Activated gamma-delta T cell treated with anti-CD3 and anti-CD28 coated beads, Interleukin-2, amount 50 U/mL, for 16 hours (primary cell): ENCODE data around the gene SLC35A1.
A peak's percentile ranks its signal among the peaks of the same experiment; 100 is the strongest.
"Not testable (repeated sequence)": the region's sequence is repeated elsewhere in the genome, so short reads cannot be mapped to it uniquely, and the experiment has no call there.

Experiments
- DNase-seq: peaks from one replicate; pipeline ENCODE4 v3.0.0-alpha.2; 2020; ENCODE audit warnings: low read depth

The SLC35A1 gene, protein sequence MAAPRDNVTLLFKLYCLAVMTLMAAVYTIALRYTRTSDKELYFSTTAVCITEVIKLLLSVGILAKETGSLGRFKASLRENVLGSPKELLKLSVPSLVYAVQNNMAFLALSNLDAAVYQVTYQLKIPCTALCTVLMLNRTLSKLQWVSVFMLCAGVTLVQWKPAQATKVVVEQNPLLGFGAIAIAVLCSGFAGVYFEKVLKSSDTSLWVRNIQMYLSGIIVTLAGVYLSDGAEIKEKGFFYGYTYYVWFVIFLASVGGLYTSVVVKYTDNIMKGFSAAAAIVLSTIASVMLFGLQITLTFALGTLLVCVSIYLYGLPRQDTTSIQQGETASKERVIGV

DNA sequence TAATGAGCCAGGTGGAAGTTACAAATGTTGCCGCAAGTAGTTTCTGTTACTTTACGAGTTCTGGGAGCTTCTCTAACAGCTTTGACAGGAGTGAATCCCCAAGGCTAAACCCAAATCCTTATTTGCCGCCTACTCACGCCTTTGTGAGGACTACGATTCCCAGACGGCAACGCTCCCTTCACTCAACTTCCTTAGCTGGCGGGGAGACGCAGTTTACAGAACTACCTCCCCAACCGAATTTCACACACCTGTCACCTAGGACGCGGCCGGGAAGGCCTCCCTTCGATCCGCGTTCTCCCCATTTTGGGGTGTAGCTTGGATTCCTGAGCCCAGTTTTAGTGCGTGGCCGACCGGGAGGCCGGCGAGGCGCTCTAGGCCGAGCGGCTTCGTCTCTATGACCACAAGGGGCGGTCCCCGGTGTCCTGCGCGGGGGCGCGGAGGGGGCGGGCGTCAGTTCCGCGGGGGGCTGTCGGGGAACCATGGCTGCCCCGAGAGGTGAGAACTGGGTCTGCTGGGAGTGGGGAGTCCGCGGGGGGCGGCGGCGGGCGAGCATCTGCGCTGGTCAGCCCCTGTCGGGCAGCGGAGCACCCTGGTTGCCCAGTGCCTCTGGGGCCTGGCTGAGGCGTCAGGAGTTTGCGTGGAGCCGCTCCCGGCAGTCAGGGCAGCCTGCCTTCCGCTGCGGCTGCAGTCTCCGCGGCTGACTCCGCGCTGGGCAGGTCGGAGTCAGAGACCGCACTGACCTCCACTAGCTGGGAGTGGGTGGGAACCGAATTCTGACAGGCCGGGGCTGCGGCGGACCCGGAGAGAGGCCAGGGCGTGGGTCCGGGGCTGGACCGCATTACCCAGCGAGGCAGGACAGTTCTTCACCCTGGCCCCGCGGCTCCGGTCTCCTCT lies at the start of gene SLC35A1:
TSS of gene SLC35A1 (plus strand) at position 450 of the 894 bp plus-strand sequence. CDS start at position 480, 30 bp downstream.
- DNase-seq: peak; percentile 80

- DNase-seq: no peak
Observed at GRCh38 chr6:87426789-87427188, 46.0 kb upstream of the SLC35A1 start.

- no peak for DNase-seq
Observed at GRCh38 chr6:87430499-87430898, 42.3 kb upstream of the SLC35A1 start.

- no peak for DNase-seq
Observed at GRCh38 chr6:87431263-87431662, 41.5 kb upstream of the SLC35A1 start.

DNA sequence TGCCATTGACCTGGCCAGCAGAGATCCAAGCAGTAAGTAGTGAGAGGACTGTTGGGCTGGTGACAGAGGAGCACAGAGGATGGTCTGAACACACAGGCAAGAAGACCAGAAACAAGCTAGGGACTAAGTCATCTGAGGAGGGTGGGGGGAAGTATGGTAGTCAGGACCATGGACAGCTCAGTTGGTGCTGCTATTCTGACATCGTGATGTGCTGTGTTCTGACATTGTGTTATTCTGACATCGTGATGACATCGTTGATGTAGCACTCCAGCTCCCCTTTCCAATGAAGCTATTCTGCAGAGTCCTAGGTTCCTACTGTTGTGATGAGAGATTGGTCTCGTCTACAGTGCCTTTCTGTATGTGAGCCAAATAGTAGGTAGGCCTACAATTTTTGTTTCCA lies 36.3 kb upstream of the SLC35A1 start:
- DNase-seq: peak; percentile 15

GRCh38 chr6:87441711-87442110 lies 31.1 kb upstream of the SLC35A1 start:
- DNase-seq: no peak

- DNase-seq: no peak
Observed at GRCh38 chr6:87444362-87444761, 28.4 kb upstream of the SLC35A1 start.

DNA sequence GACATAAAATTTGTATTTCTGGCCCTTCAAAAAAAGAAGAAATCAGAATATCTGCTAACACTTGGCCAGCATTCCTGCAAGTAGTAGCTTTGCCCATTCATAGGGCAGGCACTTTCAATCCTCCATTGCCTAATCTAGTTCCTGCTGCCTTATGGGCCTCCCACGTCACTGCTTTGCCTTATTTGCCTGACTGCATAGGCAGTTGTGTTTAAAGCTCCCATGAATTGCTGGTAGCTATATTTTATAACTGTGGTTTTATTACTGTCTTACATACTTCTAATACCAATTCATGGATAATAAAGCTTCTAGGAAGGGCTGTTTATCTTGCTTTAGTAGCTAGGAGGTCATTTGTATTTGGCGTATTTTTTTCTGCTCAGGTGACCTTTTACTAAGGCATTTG lies 7.7 kb upstream of the SLC35A1 start:
- DNase-seq: no peak

- DNase-seq: no peak
Observed at GRCh38 chr6:87473419-87473903, 687 bp downstream of the SLC35A1 start.

DNA sequence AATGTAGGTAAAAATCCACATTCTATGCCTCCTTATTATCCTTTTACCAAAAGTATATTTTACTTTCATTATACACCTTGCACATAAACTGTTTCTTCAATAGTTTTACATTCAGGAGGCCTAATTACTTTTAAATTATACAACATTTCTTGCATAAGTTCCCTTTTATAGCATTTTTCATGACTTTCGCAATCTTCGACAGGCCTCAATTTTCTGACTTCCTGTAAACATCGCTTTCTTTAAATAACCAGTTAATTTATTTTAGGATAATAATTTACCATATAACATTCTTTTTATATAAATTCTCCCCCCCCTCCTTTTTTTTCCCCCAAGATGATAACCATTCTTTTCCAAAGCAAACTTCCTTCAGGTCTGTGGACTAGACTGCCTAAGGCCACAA lies 9.2 kb downstream of the SLC35A1 start:
- no peak for DNase-seq

DNA sequence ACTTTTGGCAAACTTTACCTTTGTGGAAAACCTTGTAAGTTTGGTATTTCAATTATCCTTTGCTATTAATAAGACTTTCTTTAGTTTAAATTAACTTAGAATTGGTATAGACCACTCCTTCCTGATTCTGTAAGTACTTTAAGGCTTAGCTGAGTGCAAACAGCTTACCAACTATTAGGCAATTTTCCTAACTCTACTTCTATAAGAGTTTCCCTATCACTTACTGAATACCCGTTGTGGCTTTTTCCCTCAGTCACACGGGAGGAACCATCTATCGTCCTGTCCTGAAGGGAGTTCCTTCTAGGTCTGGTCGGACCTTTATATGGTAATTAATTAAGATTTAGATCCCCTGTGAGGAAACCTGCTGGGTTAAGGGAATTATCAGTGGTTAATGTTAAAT lies 9.6 kb downstream of the SLC35A1 start:
- DNase-seq: no peak

DNA sequence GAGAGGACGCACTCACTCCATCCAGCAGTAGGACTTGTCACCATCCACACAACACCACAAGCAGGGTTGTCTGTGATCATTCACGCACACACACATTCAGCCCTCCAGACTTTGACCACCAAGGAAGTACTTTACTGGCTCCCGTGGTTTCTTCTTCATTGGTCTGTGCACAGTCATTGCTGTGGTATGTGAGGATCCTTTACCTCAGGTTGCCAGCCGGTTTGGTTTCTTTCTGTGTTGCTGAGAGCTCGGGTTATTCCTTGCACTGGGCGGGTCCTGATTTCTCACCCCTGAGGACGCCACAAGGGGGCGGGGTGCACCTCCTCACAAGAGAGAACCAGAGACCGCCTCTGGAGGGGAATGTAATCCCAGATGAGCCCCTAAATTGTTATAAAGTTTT lies 11.2 kb downstream of the SLC35A1 start:
- no peak for DNase-seq

DNA sequence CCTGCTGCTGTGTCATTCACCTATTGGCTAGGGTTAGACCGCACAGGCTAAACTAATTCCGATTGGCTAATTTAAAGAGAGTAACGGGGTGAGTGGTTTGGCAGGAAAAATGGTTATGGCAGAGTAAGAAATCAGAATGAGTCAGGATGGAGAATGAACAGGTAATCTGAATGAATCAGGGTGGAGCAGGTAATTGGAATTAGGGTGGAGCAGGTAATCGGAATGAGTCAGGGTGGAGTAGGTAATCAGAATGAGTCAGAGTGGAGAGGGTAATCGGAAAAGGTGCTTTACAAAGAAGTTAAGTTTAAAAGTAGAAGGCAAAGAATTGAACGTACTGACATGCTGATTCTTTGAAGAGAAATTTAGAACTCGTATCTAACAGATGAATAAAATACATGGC lies 11.7 kb downstream of the SLC35A1 start:
- no peak for DNase-seq

- DNase-seq: no peak
Observed at GRCh38 chr6:87487555-87487954, 14.8 kb downstream of the SLC35A1 start.

DNA sequence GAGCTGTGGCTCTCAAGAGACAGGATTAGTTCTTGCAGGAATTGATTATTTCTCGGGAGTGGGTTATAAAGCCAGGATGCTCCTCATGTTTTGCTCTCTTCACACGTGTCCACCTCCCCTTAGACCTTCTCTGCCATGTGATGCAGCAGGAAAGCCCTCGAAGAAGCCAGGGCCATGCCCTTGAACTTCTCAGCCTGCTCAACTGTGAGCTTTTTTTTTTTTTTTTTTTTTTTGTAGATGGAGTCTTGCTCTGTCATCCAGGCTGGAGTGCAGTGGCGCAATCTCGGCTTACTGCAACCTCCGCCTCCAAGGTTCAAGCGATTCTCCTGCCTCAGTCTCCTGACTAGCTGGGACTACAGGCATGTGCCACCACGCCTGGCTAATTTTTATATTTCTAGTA lies 16.6 kb downstream of the SLC35A1 start:
- DNase-seq: not testable (repeated sequence)

DNA sequence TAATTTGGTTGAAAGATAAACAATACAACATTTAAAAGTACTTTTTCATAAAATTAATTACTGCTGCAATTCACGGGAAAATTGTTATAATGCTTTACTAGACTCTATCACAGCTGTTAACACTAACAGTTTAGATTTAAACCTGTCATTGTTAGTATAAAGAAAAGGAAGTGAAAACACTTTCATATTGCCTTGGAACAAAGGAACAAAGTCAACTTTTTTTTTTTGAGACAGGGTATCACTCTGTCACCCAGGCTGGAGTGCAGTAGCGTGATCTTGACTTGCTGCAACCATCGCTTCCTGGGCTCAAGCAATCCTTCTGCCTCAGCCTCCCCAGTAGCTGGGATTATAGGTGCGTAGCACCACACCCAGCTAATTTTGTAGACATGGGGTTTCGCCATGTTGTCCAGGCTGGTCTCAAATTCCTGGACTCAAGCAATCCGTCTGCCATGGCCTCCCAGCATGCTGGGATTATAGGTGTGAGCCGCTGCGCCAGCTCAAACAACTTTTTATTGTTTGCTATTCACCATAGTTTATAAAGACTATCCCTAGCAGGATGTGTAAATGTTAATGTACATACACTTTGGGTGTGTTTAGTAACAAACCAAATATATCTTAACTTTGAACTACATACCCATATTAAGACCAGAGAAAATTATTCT lies 22.1 kb downstream of the SLC35A1 start:
- DNase-seq: no peak

DNA sequence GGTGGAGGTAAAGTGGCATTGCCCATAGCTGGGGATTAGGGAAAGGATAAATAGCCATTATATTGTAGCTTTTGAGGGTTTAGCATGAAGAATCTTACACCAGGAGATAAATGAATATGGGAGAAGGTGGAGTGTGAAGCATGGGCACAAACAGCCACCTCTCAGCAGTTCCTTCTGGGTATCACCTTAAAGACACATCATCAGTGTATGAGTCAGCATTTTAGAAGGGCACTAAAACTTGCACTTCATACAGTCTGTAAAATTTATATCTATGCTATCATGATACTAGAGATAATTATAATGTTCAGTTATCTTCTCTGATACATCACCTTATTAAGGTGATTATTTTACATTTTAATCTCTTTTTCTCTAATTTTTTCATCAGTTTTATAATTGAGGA lies 25.3 kb downstream of the SLC35A1 start:
- DNase-seq: no peak

DNA sequence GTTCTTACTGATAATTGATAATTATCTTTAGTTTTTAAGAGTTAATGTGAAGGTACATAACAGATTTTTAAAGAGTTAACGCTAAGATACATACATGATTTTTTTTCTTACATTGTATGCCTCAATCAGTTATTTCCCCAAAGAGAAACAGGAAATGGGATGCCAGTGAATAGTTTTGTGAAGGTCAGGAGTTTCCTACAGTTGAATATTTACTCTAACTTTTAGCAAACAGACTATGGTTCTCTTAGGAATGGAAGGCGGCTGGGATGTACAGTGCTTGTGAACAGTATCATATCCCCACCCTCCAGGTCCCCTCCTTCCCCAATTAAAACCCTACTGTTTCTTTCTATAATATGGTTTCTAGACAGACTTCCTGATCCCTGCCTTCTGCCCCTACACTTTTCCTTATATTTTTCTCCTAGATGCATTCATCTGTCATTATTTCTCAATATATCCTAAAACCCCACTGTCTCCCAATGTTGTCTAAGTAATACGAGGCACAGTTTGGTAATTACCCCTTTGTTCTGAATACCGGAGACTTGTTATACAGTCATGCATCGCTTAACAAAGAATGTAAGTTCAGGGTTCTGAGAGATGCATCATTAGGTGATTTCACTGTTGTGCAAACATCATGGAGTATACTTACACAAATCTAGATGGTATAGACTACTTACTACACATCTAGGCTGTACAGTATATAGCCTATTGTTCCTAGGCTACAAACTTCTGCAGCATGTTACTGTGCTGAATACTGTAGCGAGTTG lies 29.2 kb downstream of the SLC35A1 start:
- DNase-seq: no peak

GRCh38 chr6:87504441-87504840 lies 31.7 kb downstream of the SLC35A1 start:
- DNase-seq: no peak

- DNase-seq: no peak
Observed at GRCh38 chr6:87514831-87515230, 42.1 kb downstream of the SLC35A1 start.

DNA sequence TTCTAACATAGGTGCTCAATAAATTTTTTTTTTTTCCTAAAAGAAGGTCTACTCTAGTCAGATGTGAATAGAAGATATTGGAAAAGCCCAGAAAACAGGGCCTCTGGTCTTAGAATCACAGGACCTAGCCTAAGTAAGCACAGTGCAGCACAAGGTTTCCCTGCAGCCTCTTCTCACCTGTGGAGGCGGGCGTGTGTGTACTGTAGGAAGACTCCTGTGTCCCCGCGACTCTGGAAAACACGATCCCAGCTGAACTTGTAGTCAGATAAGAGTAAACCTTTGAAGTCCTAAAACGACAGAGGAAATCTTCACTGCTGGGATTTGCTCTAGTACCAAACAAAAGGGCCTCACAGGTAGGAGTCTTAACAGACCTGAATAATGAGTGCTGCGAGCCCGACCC lies 45.7 kb downstream of the SLC35A1 start:
- DNase-seq: no peak

GRCh38 chr6:87522686-87523085 lies 49.9 kb downstream of the SLC35A1 start:
- DNase-seq: no peak
